ENCODE data around the gene EYS. TPM values are rescaled to one million over a fixed set of nuclear protein-coding genes. Genes with fewer than 3 reads are reported as not detected.

The EYS gene
- total RNA-seq, 1 experiment from 2014 or later, result not detected

GRCh38 chr6:65627015-65627414 lies 80.0 kb downstream of the EYS start:
- no CpG with 5 or more reads among the region's 5 CpGs for WGBS (ENCODE audit: extremely low coverage, insufficient read length, low lambda C conversion rate)
- no peak overlapping the region for H2AK5ac ChIP-seq (ENCODE audit: insufficient read length, low read length)
- H4K5ac ChIP-seq (ENCODE audit: insufficient read length, low read depth, low read length), result no peak overlapping the region
- no peak for DNase-seq
- peaks cover 0 to 18% (median 5%) of the 10 kb centered on the region in 3 experiments; a peak in 5 of 7 replicates for H3K36me3 Mint-ChIP-seq (ENCODE audit: insufficient read depth in 1 of 3, low read depth in 3 of 3)
- no peaks in the 10 kb centered on the region for H3K4me1 ChIP-seq (ENCODE audit: insufficient read depth, low read length)
- no peak overlapping the region for H3K4me2 ChIP-seq (ENCODE audit: insufficient read depth, insufficient read length, low read length)
- no peak for TF ChIP-seq CTCF (conservative IDR thresholded peaks at IDR 0.05)
- H3K79me2 ChIP-seq (ENCODE audit: insufficient read depth, low read length), result no peaks in the 10 kb centered on the region
- no peak overlapping the region for H2BK20ac ChIP-seq (ENCODE audit: low read depth, low read length, poor library complexity, severe bottlenecking)
- no peak overlapping the region for H3K23ac ChIP-seq (ENCODE audit: insufficient read length, low read depth, low read length)
- no peak overlapping the region for H3K56ac ChIP-seq (ENCODE audit: insufficient read length, low read depth, low read length)
- H3K27me3 Mint-ChIP-seq (ENCODE audit: low read depth), result no peaks in the 10 kb centered on the region
- H3K79me1 ChIP-seq (ENCODE audit: insufficient read depth, low read depth, low read length, poor library complexity, severe bottlenecking), result no peaks in the 10 kb centered on the region
- no peak overlapping the region for H2BK12ac ChIP-seq (ENCODE audit: insufficient read length, low read depth, low read length)
- H3K27ac Mint-ChIP-seq, result no peak overlapping the region
- no peak overlapping the region for H3K4me3 Mint-ChIP-seq
- H2AFZ ChIP-seq (ENCODE audit: low read length), result no peak overlapping the region
- no peak overlapping the region for H2BK15ac ChIP-seq (ENCODE audit: low read depth, low read length)
- H3K18ac ChIP-seq (ENCODE audit: insufficient read length, low read depth, low read length), result no peak overlapping the region
- H3K4me1 Mint-ChIP-seq, result peaks cover 0 to 4% of the 10 kb centered on the region in 2 experiments; a peak in 2 of 4 replicates
- no peak overlapping the region for H2BK120ac ChIP-seq (ENCODE audit: low read depth, low read length, poor library complexity, severe bottlenecking)
- no peak overlapping the region for H3K14ac ChIP-seq (ENCODE audit: insufficient read depth, low read length)
- no peaks in the 10 kb centered on the region for H3K27me3 ChIP-seq (ENCODE audit: insufficient read depth, low read length)
- H3K23me2 ChIP-seq (ENCODE audit: insufficient read length, low read depth, low read length, poor library complexity, severe bottlenecking), result no peaks in the 10 kb centered on the region
- no peak overlapping the region for H3K9ac ChIP-seq (ENCODE audit: extremely low read depth, insufficient read length, low read length)
- H4K91ac ChIP-seq (ENCODE audit: insufficient read length, low read depth, low read length), result no peak overlapping the region
- H3K27ac ChIP-seq (ENCODE audit: insufficient read length, low read depth, low read length), result no peak overlapping the region
- H4K8ac ChIP-seq (replicated peaks; ENCODE audit: insufficient read length, low read depth, low read length), result no peak overlapping the region
- H3T11ph ChIP-seq (ENCODE audit: low read length), result no peak overlapping the region
- H3K4ac ChIP-seq (ENCODE audit: low read depth, low read length), result no peak overlapping the region
- H4K20me1 ChIP-seq (ENCODE audit: control insufficient read depth, insufficient read depth, insufficient read length), result no peaks in the 10 kb centered on the region
- no peak overlapping the region for H2BK5ac ChIP-seq (ENCODE audit: insufficient read length, low read length)
- peaks cover 9 to 12% of the 10 kb centered on the region in 2 experiments; a peak in 4 of 5 replicates for H3K9me3 Mint-ChIP-seq
- H3K9me3 ChIP-seq (ENCODE audit: control insufficient read depth, low read depth, low read length), result no peaks in the 10 kb centered on the region
